NCI-H2081 (cell line): ENCODE results near the gene IFNA8.
"Not testable (repeated sequence)": the region's sequence is repeated elsewhere in the genome, so short reads cannot be mapped to it uniquely, and the experiment has no call there.

Experiments
- DNase-seq, 2 experiments: peaks; one replicate each; lab custom pipeline; 2025; lab: John Stamatoyannopoulos, UW

Gene IFNA8

DNA sequence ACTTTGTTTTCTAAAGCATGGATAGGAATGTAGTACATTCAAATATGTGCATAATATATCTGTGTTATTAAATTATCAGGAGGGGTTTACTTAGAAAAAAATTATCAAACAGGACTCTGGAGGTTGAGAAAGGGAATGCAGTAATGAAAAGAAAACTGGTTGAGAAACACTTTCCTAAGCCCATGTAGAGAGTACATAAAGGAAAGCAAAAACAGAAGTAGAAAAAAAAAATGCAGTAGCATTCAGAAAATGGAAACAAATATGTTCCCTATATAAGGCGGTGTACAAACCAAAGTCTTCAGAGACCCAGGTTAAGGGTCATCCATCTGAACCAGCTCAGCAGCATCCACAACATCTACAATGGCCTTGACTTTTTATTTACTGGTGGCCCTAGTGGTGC is at the start of gene IFNA8:
IFNA8 (plus strand) TSS at position 301 of the 400 bp plus-strand sequence; CDS start at position 361, 60 bp downstream.
- no peak for DNase-seq

DNA sequence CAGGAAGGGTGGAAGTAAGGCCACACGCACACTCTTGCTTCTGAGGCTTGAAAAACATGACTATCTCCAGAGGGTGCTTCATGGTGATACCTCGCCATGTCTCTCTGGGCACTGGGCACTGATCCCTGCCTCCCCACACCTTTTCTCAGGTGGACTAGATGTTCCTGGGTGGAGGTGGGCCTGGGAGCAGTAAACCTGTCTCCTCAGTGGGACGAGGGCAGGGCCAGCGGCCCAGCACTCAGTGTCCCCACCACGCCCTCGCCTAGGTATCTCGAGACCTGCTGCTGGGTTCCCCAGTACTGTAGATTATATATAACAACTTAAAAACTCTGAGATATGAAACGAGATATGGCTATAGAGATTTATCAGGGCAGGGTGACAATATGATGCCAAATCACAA is 46.6 kb upstream of the IFNA8 start:
- no peak for DNase-seq

DNA sequence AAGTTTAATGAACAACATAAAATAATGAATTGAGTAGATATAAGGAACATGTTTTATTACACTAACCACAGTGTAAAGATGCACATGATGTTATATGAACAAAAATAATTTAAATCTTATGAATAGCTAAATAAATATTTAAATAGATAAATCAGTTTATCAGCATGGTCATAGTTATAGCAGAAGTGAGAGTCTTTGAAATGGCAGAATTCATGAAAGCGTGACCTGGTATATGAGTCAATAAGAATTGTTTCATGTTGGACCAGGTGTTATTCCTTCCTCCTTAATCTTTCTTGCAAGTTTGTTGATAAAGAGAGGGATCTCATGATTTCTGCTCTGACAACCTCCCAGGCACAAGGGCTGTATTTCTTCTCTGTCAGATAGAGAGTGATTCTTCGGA is 41.7 kb upstream of the IFNA8 start:
- not testable (repeated sequence) for DNase-seq

DNA sequence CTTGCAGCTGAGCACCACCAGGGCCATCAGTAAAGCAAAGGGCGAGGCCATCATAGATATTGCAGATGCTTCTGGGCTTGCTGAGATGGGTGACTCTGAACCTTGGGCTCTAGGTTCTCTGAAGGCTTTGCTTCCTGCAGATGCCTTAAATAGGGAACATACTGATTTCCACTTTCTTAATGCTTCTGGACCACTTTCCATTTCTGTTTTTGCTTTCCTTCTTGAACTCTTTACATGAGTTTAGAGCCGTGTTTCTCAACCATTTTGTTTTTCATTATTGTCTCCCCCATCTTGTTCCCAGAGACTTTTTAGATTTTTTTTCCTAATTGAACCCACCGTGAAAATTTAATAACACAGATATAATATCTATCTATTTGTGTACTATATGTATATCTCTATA is 41.0 kb upstream of the IFNA8 start, which contains the start of gene IFNA13:
IFNA13 (minus strand) TSS at position 101 of the 400 bp plus-strand sequence; CDS start at position 54, 47 bp downstream.
- no peak for DNase-seq

DNA sequence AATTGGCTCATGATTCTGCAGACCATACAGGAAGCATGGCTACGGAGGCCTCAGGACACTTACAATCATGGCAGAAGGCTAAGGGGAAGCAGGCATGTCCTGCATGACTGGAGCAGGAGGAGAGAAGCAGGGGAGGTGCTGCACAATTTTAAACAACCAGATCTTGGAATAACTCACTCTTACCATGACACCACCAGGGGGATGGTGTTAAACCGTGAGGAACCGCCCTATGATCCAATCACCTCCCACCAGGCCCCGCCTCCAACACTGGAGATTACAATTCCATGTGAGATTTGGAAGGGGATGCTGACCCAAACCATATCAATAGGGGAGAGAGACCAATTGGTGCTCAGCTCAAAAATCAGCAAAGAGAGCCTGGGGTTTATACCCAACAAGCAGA is 37.5 kb upstream of the IFNA8 start:
- not testable (repeated sequence) for DNase-seq

DNA sequence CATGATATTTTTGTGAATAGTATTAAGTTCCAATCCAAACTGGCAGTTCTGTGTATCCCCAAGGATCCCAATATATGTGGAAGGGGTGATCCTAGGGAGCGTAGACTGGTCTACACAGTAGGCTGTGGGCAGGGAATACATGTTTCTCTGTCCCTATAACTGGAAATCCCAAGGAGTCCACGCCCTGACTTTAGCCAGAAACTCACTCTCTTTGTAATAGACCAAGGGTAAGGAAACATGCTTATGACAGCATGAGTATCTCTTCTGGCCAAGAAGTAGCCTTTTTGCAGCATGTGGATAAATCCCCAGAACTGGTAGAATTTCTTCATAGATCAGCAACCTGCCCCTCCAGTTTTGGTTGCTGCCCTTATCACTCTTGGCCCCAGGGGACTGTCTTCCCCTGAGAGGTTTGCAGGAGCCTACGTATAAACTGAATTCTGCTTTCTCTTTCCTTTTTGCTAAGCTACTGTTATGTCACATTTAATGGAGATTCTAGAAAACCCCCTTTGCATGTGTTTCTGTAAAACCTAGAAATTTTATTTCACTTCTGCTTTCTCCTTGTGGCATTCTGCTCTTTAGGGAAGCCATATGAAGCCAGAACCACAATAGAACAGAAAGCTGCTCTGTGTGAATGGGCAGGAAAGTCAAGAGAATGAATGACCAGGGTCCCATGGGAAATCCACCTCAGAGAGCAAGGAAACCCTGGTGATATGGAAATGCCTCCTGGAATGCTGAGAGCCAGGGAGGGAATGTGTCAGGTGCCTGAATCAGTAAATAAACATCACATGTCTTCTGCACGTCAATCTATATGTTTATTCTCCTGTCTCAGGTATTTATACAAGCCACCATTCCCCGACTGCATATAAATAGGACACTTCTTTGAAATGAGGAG is 27.2 kb upstream of the IFNA8 start:
- no peak for DNase-seq

DNA sequence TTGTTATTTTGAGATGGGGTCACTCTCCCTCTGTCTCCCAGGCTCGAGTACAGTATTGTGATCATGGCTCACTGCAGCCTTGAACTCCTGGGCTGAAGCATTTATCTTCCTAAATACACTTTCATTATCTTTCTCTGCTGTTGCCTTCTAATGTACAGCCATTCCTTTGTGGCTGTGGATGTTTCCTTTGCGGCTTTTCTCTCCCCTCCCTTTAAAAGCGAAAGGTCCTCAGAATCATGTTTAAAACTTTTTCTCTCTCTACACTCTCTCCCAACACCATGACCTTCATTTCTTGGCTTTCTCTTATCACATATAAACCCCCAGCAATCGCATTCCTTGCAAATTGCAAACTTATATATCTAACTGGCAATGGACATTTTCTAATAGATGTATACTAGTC is 25.3 kb upstream of the IFNA8 start:
- DNase-seq: no peak

DNA sequence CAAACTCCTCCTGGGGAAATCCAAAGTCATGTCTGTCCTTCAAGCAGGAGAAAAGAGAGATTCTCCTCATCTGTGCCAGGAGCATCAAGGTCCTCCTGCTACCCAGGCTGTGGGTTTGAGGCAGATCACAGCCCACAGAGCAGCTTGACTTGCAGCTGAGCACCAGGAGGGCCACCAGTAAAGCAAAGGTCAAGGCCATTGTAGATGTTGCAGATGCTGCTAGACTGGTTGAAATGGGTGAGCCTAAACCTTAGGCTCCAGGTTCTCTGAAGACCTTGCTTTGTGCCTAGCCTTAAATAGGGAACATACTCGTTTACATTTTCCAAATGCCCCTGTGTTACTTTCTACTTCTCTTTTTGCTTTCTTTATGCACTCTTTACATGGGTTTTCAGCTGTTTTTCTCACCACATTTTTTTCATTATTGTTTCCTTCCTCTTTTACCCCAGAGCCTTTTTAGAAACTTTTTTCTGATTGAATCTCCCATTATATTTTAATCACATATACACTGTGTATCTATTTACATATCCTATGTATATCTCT is 23.7 kb upstream of the IFNA8 start, which contains the start of gene IFNA2:
IFNA2 (minus strand) TSS at position 268 of the 540 bp plus-strand sequence; CDS start at position 199, 69 bp downstream.
- no peak for DNase-seq

DNA sequence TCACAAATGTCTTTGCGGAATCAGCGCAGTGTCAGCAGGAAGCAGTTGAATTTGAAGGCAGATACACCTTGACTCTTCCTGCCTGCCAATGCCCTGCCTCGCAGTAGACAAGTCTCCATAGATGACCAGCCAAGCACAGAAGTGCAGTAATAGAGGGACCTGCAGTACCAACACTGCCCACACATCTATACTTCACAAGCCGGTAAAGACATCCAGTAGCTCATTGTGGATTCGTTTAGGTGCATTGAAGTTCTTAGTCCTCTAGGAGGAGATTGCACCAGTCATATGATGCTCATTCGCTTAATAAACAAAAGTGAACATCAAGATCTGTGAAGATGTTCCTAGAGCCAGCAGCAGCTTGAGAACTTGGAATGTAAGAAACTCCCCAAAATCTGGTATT is 16.6 kb upstream of the IFNA8 start:
- DNase-seq: peak in 1 of 2 experiments; percentile 5

DNA sequence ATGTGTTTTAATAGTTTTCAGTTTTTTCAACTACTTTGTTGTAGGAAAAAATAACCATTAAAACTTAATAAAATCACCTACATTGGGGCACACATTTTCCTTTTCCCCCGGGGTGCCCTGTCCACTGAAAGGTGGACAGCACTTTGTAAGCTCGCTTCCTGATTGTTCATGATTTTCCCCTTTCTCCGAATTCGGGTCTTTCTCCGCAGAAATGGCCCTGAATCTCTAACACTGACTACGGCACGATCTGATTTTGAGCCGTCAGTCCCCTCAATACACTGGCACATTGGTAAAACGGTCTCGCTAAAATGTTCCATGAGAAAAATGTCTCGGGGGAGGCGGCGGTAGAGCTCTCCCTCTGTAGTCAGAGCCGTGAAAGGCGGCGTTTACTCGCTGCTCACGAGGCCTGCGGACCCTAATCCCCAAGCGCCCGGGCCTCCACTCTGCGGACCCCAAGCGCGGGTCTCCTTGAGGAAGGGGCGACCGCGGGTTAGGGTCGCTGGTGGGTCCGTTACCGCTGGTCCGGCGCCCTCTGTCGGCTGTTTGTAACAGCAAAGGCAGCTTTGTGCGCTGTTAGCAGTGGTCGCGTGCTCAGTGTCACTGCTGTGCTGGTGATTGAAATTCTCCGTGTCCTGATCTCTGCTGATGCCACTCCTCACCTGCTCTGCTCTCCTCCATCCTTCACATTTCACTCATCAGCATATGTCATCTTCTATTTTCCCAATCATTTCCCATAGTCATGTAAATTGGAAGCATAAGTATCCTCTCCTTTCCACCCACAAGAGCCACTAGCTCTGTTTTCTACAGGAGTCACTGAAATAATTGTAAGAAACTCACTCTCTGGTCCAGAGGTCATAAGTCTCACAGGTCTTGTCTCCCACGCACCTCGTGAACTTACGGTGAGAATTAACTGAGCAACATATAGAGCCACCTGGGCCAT is 12.9 kb upstream of the IFNA8 start:
- DNase-seq: peak; percentile 41 to 64

DNA sequence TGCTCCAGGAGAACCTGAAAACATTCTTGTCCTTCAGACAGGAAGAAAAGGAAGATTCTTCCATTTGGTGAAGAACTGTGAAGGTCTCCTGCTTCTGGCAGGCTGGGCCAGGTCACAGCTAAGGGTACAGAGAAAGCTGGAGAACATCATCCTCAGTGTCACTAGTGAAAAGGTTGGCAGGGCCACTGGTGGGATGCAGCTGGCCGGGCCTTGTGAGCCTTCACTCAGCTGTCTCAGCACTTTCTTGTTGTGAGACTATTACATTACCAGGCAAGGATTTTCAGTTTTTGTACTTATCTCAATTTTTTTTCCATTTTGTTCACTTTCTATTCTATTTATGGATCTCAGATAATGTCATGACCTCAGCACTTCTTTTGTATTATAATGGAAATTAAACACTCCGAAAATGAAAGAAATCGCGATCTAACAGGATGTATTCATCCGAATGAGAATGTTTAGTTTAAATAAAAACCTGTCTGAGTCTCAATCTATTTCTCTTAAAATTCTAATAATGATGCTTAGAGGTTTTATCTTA is 9.9 kb upstream of the IFNA8 start:
- DNase-seq: no peak

DNA sequence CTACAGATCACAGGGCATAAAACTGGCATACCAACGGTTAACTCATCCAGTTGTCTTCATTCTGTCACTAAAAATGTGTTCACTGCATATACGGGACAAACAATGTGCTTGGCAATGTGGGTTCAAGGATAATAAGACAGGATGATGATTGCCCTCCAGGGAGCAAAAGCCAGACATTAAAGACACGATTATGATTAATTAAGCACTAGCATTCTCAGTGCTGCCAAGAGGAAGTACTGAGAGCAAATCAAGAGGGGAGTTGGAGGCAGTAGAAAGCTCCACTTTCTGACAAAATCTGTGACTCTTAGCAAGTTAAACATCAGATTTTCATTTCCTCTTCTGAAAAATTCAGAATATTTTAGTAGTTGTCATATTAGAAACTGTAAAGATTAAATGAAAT is 9.0 kb upstream of the IFNA8 start:
- DNase-seq: peak in 1 of 2 experiments; percentile 31

DNA sequence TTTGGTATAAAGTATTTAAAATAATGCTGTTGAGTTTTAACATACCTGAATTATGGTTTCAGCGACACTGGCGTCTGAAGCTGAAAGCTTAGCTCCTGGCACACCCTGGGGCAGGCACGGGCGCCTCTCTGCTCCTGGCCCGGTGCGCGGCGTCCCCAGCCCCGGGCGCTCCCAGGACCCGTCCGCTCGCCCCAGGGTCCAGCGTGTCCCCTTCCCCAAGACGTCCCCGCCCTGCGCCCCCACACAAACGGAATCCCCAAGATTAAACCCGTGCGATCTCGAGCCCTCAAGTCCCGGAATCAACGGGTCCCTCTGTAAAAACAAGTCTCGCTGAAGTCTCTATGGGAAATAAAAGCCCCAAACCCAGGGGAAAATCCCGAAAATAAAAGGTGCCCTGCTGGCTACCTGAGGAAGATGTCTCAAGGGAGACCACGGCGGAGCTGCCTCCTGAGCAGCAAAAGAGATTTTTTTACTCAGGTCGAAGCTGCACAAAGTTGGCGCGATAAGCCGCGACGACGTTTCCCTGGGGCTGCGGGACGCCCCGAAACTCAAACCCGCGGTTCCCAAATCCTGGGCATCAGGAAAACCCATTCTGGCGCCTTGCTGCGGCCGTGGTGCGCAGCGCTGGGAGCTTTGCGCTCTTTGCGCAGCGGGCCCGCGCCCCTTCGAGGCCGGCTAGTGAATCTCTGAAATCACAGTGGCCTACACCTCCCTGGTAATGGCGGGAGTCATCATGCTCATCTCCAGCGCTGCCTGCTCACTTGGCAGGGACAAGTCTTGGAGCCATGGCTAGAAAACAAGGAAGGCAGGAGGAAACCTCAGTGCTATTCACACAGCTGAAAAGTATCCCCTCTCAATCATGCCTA is 6.3 kb upstream of the IFNA8 start:
- peak in 1 of 2 experiments; percentile 23 for DNase-seq

DNA sequence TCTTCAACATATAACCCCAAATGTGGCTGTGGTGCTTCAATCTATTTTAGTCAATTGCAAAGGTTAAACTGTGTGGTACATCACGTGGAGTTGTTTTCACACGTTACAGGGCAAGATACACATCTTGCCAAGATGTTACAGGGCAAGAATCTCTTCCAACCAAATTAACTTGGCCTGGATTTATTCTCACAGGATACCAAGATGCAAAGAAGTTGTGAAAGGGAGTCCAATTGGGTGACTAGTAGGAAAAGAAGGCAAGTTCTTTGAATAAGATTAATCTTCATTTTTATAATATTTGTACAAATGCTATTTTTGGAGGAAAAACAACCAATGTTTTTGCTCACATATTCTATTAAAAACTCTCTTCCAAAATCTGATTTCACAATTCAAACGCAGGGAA is 4.8 kb upstream of the IFNA8 start:
- DNase-seq: no peak

DNA sequence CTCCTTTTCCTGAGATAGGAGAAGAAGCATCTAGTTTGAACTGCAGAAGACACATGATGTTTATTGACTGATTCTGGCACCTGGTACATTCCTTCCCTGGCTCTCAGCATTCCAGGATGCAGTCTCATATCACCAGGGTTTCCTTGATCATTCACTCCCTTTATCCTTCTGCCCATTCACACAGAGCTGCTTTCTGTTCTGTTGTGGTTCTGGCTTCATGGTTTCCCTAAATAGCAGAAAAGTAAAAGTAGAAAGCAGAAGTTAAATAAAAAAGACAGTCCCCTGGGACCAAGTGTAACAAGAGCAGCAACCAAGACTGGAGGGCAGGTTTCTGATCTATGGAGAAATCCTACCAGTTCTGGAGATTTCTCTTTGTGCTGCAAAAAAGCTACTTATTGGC is 3.2 kb downstream of the IFNA8 start:
- no peak for DNase-seq

DNA sequence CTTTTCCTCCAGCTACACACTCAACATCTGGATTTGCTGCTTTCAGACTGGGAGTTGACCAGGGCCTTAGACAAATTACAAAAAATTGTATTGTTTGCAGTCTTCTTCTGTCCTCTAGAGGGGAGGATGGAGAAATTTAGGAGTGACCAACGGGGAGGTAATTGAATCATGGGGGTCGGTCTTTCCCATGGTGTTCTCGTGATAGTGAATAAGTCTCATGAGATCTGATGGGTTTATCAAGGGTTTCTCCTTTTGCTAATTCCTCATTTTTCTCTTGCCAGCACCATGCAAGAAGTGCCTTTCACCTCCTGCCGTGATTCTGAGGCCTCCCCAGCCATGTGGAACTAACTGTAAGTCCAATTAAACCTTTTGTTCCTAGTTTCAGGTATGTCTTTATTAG is 4.2 kb downstream of the IFNA8 start:
- no peak for DNase-seq

DNA sequence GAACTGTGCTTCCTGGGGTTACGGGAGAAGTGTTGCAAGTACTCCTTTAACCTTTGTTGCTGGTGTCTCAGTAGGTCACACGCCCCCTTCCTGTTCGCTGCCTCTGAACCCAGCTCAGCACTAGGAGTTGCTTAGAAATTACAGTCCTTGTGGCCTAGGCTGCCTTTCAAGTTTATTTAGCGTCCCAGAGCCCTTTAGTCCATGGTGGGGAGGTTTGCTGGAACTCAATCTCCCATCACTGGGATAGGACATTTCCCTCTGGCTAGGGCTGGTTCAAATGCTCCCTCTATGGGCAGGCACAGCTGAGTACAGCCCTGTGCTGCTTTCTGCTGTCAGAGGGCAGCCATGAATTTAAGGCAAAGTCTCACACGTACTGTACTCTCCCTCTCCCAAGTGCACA is 4.7 kb downstream of the IFNA8 start:
- DNase-seq: no peak

DNA sequence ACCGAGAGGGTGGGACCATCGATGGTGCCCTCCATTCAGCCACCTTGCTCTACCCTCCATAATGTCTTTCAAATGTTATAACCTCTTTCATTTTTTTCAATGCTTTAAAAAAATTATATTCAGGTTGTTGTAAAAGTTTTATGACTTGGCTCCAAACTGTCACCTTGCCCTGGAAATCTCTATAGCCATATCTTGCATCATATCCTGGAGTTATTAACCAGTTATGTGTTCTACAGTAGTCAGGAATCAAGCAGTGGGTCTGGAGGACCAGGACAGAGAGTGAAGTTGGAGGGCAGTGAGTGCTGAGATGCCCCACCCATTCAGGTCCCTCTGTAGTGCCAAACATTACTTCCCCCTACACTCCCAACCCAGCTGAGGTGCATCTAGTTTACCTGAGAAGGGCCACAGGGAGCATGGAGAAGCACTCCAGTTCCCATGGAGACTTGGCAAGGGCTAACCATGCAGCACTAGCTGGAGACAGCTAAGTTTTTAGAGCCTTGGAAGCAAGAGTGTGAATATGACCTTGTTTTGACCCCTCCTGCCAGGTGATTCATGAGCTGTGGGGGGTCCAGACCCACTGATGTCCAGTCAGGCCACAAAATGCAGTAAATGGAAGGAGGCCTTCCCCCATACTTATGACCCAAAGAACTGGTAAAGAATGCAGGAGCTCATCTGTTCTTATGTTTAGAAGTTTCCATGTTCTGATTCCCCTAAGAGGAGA is 5.5 kb downstream of the IFNA8 start:
- DNase-seq: no peak

DNA sequence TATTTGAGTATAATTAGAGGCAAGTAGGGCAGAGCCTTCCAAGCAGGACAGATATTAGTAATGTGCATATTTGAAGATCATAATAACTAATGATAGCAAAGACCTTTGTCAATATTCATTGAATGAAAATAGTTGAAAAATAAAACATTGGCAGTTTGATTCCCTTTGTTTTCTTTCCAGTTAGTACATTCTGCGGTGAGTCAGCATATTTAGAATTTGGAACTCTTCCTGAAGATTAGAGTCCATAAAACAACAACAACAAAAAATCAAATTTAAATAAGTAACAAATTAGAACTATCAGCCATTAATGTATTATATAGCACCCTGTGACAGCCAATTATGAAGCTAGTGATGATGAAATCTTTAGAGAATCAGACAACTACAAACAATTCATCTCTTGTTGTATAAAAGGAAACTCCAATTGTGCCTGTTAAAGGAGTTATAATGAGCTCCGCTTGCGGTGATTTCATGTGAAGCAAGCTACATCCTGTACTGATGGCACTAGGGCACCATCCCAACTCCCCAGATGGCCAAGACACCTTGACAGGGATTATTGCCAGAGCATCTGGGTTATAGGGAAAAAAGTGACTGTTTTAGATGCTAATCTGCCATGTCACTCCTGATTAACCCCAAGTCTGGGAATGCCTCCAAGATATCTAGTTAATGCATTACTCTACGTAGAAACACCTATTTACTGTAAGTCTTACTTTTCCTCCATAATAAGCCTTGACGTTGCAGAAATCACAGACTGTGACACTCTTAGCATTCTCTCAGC is 6.8 kb downstream of the IFNA8 start:
- DNase-seq: no peak
